Keratinocyte (primary cell): ENCODE data around the gene NBPF10. TPM values are rescaled to one million over a fixed set of nuclear protein-coding genes. Genes with fewer than 3 reads are reported as not detected.

Source experiments
- polyA plus RNA-seq, 5 experiments: library from polyadenylated mRNA; depleted of rRNA in 3 of 5; stranded (reverse) in 3 of 5; stranded (forward) in 1 of 5; unstranded in 1 of 5; fragments of >200 nt; gene quantifications; 1 replicate in 1 of 5; 2 replicates in 3 of 5; 3 replicates in 1 of 5; pipeline versions ENCODE4 v1.2.1 to v1.2.3, GENCODE V29; 2011 to 2012; ENCODE audit warnings: missing spikeins in 2 of 5, low read depth in 1 of 5, low replicate concordance in 1 of 5

The NBPF10 gene
- polyA plus RNA-seq, 1 donor (not counting 4 experiments of a cell fraction or from before 2014, with no cell fraction given) = 1.7 TPM

Other genes starting within 250 kb of the NBPF10 start
- 0.54 to 0.90 TPM (median 0.65 TPM) in 3 replicates for gene ITGA10, start 234.8 kb downstream of the NBPF10 start, polyA plus RNA-seq
- 43.7 to 97.7 TPM (median 89.0 TPM) in 3 replicates for gene PEX11B, start 226.1 kb downstream of the NBPF10 start, polyA plus RNA-seq
- 111 to 209 TPM (median 194 TPM) in 3 replicates for gene RBM8A, start 217.3 kb downstream of the NBPF10 start, polyA plus RNA-seq
- 9.2 to 26.4 TPM (median 20.0 TPM) in 3 replicates for gene LIX1L, start 186.8 kb downstream of the NBPF10 start, polyA plus RNA-seq
- gene ANKRD34A, start 180.2 kb downstream of the NBPF10 start, polyA plus RNA-seq = 0.53 to 0.83 TPM (median 0.66 TPM) in 3 replicates
- gene POLR3GL, start 180.1 kb downstream of the NBPF10 start, polyA plus RNA-seq = 8.1 to 14.0 TPM (median 10.0 TPM) in 3 replicates
- 89.7 to 165 TPM (median 159 TPM) in 3 replicates for gene TXNIP, start 148.2 kb downstream of the NBPF10 start, polyA plus RNA-seq
- 0.04 TPM in 1 of 3 replicates, not detected in the others for gene HJV, start 123.1 kb downstream of the NBPF10 start, polyA plus RNA-seq
- gene NOTCH2NLA, start 84.2 kb upstream of the NBPF10 start, polyA plus RNA-seq = 30.4 to 44.1 TPM (median 31.0 TPM) in 3 replicates